ENCODE data around the gene PTPRG.

The PTPRG gene

GRCh38 chr3:61788623-61789507, 227.5 kb downstream of the PTPRG start:
- FAIRE-seq (no peak), DNase-seq (ENCODE audit: insufficient read length) (no peak)
- no peak for TF ChIP-seq POLR2AphosphoS5 (IDR thresholded peaks at IDR 0.05; ENCODE audit: low read depth, low read length)
- no peak for TF ChIP-seq POLR2A (IDR thresholded peaks at IDR 0.05; ENCODE audit: low read depth, low read length)
- TF ChIP-seq TAF1 (IDR thresholded peaks at IDR 0.05; ENCODE audit: borderline replicate concordance, low read depth, low read length), result no peak

GRCh38 chr3:61789861-61790260, 228.5 kb downstream of the PTPRG start:
- no peak for TF ChIP-seq TAF1 (IDR thresholded peaks at IDR 0.05; ENCODE audit: borderline replicate concordance, low read depth, low read length)
- no peak for TF ChIP-seq POLR2AphosphoS5 (IDR thresholded peaks at IDR 0.05; ENCODE audit: low read depth, low read length)
- TF ChIP-seq POLR2A (IDR thresholded peaks at IDR 0.05; ENCODE audit: low read depth, low read length), result no peak
- FAIRE-seq (no peak), DNase-seq (ENCODE audit: insufficient read length) (no peak)

GRCh38 chr3:61790411-61790810, 229.0 kb downstream of the PTPRG start:
- FAIRE-seq, result no peak
- no peak for DNase-seq (ENCODE audit: insufficient read length)
- TF ChIP-seq POLR2AphosphoS5 (IDR thresholded peaks at IDR 0.05; ENCODE audit: low read depth, low read length) (no peak), TAF1 (IDR thresholded peaks at IDR 0.05; ENCODE audit: borderline replicate concordance, low read depth, low read length) (no peak), POLR2A (IDR thresholded peaks at IDR 0.05; ENCODE audit: low read depth, low read length) (no peak)

GRCh38 chr3:61793056-61793455, 231.7 kb downstream of the PTPRG start:
- FAIRE-seq (no peak), DNase-seq (ENCODE audit: insufficient read length) (no peak)
- no peak for TF ChIP-seq TAF1 (IDR thresholded peaks at IDR 0.05; ENCODE audit: borderline replicate concordance, low read depth, low read length)
- no peak for TF ChIP-seq POLR2A (IDR thresholded peaks at IDR 0.05; ENCODE audit: low read depth, low read length)
- no peak for TF ChIP-seq POLR2AphosphoS5 (IDR thresholded peaks at IDR 0.05; ENCODE audit: low read depth, low read length)

- FAIRE-seq (no peak), DNase-seq (ENCODE audit: insufficient read length) (no peak)
- no peak for TF ChIP-seq TAF1 (IDR thresholded peaks at IDR 0.05; ENCODE audit: borderline replicate concordance, low read depth, low read length)
- TF ChIP-seq POLR2AphosphoS5 (IDR thresholded peaks at IDR 0.05; ENCODE audit: low read depth, low read length), result no peak
- TF ChIP-seq POLR2A (IDR thresholded peaks at IDR 0.05; ENCODE audit: low read depth, low read length), result no peak
These were observed 232.2 kb downstream of the PTPRG start for GRCh38 chr3:61793521-61793920.

- TF ChIP-seq POLR2AphosphoS5 (IDR thresholded peaks at IDR 0.05; ENCODE audit: low read depth, low read length), result no peak
- no peak for TF ChIP-seq POLR2A (IDR thresholded peaks at IDR 0.05; ENCODE audit: low read depth, low read length)
- no peak for TF ChIP-seq TAF1 (IDR thresholded peaks at IDR 0.05; ENCODE audit: borderline replicate concordance, low read depth, low read length)
- FAIRE-seq, result no peak
- DNase-seq (ENCODE audit: insufficient read length), result no peak
These were observed 233.0 kb downstream of the PTPRG start for GRCh38 chr3:61794341-61794740.

GRCh38 chr3:61794961-61795360, 233.6 kb downstream of the PTPRG start:
- TF ChIP-seq TAF1 (IDR thresholded peaks at IDR 0.05; ENCODE audit: borderline replicate concordance, low read depth, low read length), result no peak
- TF ChIP-seq POLR2A (IDR thresholded peaks at IDR 0.05; ENCODE audit: low read depth, low read length), result no peak
- TF ChIP-seq POLR2AphosphoS5 (IDR thresholded peaks at IDR 0.05; ENCODE audit: low read depth, low read length), result no peak
- no peak for FAIRE-seq
- no peak for DNase-seq (ENCODE audit: insufficient read length)

GRCh38 chr3:61796088-61796680, 234.8 kb downstream of the PTPRG start:
- TF ChIP-seq POLR2AphosphoS5 (IDR thresholded peaks at IDR 0.05; ENCODE audit: low read depth, low read length), result no peak
- TF ChIP-seq TAF1 (IDR thresholded peaks at IDR 0.05; ENCODE audit: borderline replicate concordance, low read depth, low read length), result no peak
- no peak for TF ChIP-seq POLR2A (IDR thresholded peaks at IDR 0.05; ENCODE audit: low read depth, low read length)
- DNase-seq (ENCODE audit: insufficient read length) (no peak), FAIRE-seq (no peak)

GRCh38 chr3:61796911-61797310, 235.5 kb downstream of the PTPRG start:
- DNase-seq (ENCODE audit: insufficient read length) (no peak), FAIRE-seq (no peak)
- no peak for TF ChIP-seq POLR2A (IDR thresholded peaks at IDR 0.05; ENCODE audit: low read depth, low read length)
- TF ChIP-seq TAF1 (IDR thresholded peaks at IDR 0.05; ENCODE audit: borderline replicate concordance, low read depth, low read length), result no peak
- no peak for TF ChIP-seq POLR2AphosphoS5 (IDR thresholded peaks at IDR 0.05; ENCODE audit: low read depth, low read length)

- TF ChIP-seq POLR2A (IDR thresholded peaks at IDR 0.05; ENCODE audit: low read depth, low read length) (no peak), TAF1 (IDR thresholded peaks at IDR 0.05; ENCODE audit: borderline replicate concordance, low read depth, low read length) (no peak), POLR2AphosphoS5 (IDR thresholded peaks at IDR 0.05; ENCODE audit: low read depth, low read length) (no peak)
- FAIRE-seq (no peak), DNase-seq (ENCODE audit: insufficient read length) (no peak)
These were observed 241.4 kb downstream of the PTPRG start for GRCh38 chr3:61802772-61803171.

- TF ChIP-seq POLR2AphosphoS5 (IDR thresholded peaks at IDR 0.05; ENCODE audit: low read depth, low read length), result no peak
- no peak for TF ChIP-seq TAF1 (IDR thresholded peaks at IDR 0.05; ENCODE audit: borderline replicate concordance, low read depth, low read length)
- no peak for TF ChIP-seq POLR2A (IDR thresholded peaks at IDR 0.05; ENCODE audit: low read depth, low read length)
- no peak for DNase-seq (ENCODE audit: insufficient read length)
- FAIRE-seq, result no peak
These were observed 242.6 kb downstream of the PTPRG start for GRCh38 chr3:61803983-61804382.

- no peak for TF ChIP-seq TAF1 (IDR thresholded peaks at IDR 0.05; ENCODE audit: borderline replicate concordance, low read depth, low read length)
- TF ChIP-seq POLR2AphosphoS5 (IDR thresholded peaks at IDR 0.05; ENCODE audit: low read depth, low read length), result no peak
- no peak for TF ChIP-seq POLR2A (IDR thresholded peaks at IDR 0.05; ENCODE audit: low read depth, low read length)
- FAIRE-seq, result no peak
- DNase-seq (ENCODE audit: insufficient read length), result no peak
These were observed 243.4 kb downstream of the PTPRG start for GRCh38 chr3:61804782-61805181.
